CD1c-positive myeloid dendritic cell (primary cell): Measurements from ENCODE around the gene IZUMO1.
"Not testable (repeated sequence)": the region's sequence is repeated elsewhere in the genome, so short reads cannot be mapped to it uniquely, and the experiment has no call there.

Source experiments
- DNase-seq: peaks from one replicate; pipeline ENCODE4 v3.0.0-alpha.2; 2016; ENCODE audit errors: extremely low spot score

Gene IZUMO1

DNA sequence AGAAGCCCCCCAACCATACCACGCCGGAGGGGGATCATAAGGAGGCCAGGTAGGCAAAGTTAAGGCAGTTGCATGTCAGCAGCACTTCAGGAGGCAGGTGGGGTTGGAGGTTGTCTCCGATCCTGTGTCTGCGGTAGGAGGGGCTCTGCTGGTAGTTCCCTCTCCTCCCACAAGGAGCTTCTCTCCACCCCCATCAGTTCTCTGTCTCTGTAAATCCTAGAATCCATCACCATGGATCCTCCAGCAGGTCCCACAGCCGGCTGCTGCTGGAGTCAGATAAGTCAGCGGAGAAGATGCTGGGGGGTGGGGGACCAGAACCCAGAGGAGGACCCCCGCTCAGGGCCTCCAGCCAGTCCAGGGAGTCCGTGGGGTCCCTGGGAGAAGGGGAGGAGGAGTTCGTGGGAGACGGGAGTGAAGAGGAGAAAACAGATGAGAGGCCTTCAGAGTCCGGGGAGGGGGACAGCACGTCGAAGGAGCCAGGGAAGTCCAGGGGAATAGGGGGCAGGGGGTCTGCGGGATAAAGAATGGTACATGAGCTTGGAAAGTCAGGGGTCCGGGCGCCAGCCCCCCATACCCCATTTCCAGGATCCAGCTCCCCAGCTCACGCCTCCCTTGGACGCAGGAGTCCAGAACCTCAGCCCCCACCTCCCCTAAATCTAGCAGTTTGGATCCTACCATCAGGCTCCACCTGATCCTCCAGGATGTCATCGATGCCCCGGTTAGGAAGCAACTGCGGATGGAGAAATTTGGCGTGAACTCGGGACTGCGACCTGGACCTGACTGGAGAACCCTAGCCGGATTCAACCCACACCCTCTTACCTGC, 33.5 kb downstream of the IZUMO1 start:
- DNase-seq: peak; percentile 12

- DNase-seq: no peak
Observed at GRCh38 chr19:48711106-48711662, 35.5 kb downstream of the IZUMO1 start.

DNA sequence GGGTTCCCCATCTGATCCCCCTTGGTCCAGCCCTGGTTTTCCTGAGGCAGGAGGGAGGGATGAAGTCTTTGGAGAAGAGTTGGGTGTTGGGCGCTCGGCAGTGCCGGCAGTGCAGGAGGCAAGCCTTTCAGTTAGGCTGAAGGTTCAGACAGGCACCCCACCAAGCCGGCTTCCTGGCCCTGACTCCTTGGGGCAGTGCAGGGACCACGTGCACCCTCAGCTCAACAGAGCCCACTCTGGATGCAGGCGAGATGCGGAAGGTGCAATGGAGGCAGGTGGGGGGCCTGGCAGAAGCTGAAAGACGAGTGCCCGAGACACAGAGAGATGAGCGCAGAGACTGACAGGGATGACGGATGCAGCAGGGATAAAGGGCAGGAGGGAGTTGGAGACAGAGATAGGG, 38.2 kb downstream of the IZUMO1 start:
- no peak for DNase-seq

GRCh38 chr19:48705431-48705830, 41.3 kb downstream of the IZUMO1 start:
- no peak for DNase-seq

DNA sequence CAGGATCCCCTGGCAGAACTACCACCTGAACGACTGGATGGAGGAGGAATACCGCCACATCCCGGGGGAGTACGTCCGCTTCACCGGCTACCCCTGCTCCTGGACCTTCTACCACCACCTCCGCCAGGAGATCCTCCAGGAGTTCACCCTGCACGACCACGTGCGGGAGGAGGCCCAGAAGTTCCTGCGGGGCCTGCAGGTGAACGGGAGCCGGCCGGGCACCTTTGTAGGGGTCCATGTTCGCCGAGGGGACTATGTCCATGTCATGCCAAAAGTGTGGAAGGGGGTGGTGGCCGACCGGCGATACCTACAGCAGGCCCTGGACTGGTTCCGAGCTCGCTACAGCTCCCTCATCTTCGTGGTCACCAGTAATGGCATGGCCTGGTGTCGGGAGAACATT, 43.4 kb downstream of the IZUMO1 start:
- no peak for DNase-seq

DNA sequence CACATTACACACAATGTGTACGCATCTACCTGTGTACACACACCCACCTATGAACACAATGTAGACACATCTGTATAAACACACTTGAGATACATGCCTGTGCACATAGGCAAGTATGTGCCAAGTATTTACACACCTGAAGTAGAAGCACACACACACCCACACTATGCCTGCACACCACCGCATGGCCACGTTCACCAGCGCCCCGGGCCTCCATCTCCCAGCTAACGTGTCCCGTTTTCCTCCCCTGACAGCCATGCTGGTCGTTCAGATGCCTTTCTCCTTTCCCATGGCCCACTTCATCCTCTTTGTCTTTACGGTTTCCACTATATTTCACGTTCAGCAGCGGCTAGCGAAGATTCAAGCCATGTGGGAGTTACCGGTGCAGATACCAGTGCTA, 44.0 kb downstream of the IZUMO1 start:
- DNase-seq: no peak

DNA sequence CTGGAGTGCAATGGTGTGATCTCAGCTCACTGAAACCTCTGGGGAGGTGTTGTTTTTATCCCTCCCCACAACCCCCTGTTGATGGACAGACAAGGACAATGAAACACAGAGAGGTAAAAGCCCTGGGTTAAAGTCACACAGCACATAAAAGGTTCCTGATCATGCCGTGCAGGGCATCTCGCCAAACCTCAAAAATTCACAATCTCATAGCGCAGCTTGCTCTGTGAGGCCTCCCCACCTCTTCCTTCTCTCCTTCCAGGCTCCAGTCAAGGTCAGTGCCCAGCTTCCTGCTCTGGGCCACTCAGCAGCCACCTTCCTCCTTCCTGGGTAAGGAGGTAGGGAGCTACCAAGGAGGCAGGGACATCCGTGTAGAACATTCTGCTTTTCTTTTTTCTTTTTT, 48.7 kb downstream of the IZUMO1 start:
- no peak for DNase-seq

DNA sequence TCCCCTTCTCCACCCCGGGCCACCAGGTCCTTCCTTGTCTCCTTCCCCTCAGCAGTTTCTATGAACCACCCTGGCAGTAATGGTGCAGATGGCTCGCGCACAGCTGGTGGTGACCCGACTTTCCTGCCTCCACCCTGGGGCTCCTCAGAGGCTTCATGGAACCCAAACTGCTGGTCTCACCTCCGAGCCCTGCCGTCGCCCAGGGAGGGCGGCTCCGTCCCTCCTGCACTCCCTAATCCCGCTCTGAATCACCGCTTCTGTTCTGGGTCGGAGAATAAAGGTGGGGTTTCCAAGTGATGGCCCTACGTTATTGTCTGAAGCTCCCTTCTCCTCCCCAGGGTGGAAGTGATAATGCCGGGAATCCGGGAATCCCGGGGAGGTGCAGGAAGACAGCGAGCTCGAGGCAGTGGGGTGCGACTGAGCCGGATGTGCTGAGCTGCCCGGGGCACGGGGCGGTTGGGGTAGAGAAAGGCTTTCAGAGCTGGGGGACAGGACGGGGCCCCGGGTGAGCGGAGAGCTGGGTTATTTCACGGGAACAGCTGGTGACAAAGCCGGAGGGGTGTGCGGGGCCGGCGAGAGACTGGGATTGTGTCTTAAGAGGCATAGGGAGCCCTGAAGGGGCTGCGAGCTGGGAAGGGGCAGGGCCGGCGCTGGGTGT, 50.2 kb downstream of the IZUMO1 start:
- no peak for DNase-seq

DNA sequence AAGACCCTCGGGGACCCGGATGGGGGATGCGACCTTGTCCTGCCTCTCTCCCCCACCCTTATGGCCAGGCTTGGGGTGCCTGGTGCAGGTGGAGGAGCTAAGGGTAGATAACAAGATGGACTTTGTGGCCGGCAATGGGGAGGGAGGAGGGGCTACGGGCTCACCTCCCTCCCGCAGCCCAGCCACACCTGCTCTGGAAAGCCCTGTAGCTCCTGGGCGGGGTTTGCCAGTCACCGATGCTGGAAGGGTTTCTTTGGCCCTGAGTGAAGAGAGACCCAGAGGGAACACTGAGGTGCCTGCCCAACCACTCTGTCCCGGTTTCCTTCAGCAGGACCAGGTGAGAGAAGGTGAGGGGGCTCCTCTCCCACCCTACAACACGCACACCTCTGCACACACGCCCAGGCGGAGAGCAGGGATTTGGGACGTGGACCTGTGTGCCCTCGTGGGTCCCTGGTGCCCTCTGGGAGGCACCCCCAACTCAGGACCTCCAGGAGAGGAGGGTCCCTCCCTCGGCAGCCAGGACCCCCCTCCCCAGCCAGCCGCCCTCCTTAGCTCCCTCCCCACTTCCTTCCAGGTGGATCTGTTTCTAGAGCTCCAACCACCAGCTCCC, 50.9 kb downstream of the IZUMO1 start, which contains the start of gene FUT2:
Gene FUT2 (plus strand): TSS at position 229 of the 610 bp plus-strand sequence. CDS start 6,986 bp downstream, outside the sequence.
- no peak for DNase-seq

GRCh38 chr19:48693629-48694028, 53.1 kb downstream of the IZUMO1 start:
- DNase-seq: not testable (repeated sequence)
